Measurements from ENCODE around the gene PRPH. TPM values are rescaled to one million over a fixed set of nuclear protein-coding genes. Genes with fewer than 3 reads are reported as not detected.

The PRPH gene
- total RNA-seq, 1 donor from 2014 or later = 1.0 TPM

GRCh38 chr12:49335955-49336644 is 41.2 kb downstream of the PRPH start:
- Histone ChIP-seq H3K4me1 (peaks cover 23% of the 10 kb centered on the region), H3K27ac (no peak overlapping the region), H3K27me3 (ENCODE audit: low read depth) (peaks cover 75% of the 10 kb centered on the region), H3K36me3 (no peaks in the 10 kb centered on the region), H3K9me3 (no peaks in the 10 kb centered on the region), H3K4me3 (peak overlapping the region; percentile 43)
- no peak for TF ChIP-seq CTCF (IDR thresholded peaks at IDR 0.05)
- no peak for DNase-seq
- ATAC-seq = no peak
- intact Hi-C loops (cut with DNase I) = no loop called here

GRCh38 chr12:49336645-49337584 is 42.0 kb downstream of the PRPH start, which contains the start of gene C1QL4:
Gene C1QL4, minus strand, starts transcription at chr12:49337188. Its CDS starts 711 bp downstream, at chr12:49336477.
- Histone ChIP-seq H3K27ac (no peak within 1 kb of the TSS), H3K4me1 (peaks cover 24% of the 10 kb centered on the region), H3K27me3 (ENCODE audit: low read depth) (peaks cover 82% of the 10 kb centered on the region), H3K36me3 (no peaks in the 10 kb centered on the region), H3K4me3 (peak within 1 kb of the TSS; percentile 43), H3K9me3 (no peaks in the 10 kb centered on the region)
- peak; percentile 87 for DNase-seq
- intact Hi-C loops (cut with DNase I) = no loop called here
- peak; percentile 93 for TF ChIP-seq CTCF (IDR thresholded peaks at IDR 0.05)
- ATAC-seq = peak; percentile 93 to 94

DNA sequence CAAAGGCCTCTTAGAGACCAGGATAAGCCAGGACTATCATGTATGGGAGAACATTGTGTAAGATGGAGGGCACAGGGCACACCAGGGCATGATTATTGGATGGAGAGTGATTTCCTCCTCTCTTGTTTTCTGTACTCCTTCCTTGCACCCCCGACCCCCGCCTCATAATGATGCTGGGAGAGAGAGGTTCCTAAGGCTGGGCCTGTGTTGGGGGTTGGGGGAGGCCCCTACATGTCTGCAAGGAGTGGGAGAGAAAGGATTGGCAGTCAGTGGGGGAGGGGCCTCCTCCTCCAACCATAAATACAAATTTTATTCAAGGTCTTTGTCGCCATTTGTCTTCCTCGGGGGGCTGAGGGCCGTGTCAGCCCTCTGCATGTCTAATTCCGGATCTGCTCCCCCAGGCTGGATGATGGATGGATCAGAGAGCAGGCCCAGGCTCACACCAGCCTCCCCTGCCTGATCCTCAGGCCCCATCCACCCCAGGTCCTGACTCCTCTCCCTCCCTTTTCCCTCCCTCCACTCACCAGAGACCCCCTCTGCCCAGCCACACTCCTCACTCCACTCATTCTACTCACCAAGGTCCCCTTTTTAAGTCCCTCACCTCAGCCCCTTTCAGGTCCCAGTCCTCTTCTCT is 44.0 kb downstream of the PRPH start:
- H3K4me3 ChIP-seq = no peak overlapping the region
- DNase-seq = no peak
- no peaks in the 10 kb centered on the region for H3K9me3 ChIP-seq
- H3K27me3 ChIP-seq (ENCODE audit: low read depth) = peaks cover 84% of the 10 kb centered on the region
- H3K36me3 ChIP-seq = no peaks in the 10 kb centered on the region
- intact Hi-C loops (cut with DNase I) = no loop called here
- no peak for ATAC-seq
- H3K4me1 ChIP-seq = peaks cover 37% of the 10 kb centered on the region
- no peak for TF ChIP-seq CTCF (IDR thresholded peaks at IDR 0.05)
- no peak overlapping the region for H3K27ac ChIP-seq

DNA sequence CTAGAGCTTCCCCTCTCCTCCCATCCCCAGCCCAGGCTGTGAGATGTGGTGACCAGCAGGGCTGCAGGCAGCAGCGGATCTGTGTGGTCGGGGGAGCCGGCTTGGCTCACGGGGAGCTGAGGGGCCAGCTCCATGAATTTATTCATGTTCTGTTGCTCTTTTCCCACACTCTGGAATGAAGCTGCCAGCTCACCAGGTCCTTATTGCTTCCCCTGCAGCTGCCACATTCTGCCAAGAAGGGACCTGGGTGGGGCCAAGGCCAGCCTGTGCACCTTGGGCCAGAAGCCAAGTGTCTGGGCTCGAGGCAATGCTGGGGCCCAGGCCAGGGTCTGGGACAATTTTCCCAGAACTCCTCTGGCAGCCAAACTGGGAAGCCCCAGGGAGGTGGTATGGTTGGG is 44.5 kb downstream of the PRPH start:
- ATAC-seq = no peak
- DNase-seq = no peak
- TF ChIP-seq CTCF (IDR thresholded peaks at IDR 0.05) = no peak
- intact Hi-C loops (cut with DNase I) = no loop called here
- no peak overlapping the region for H3K27ac ChIP-seq
- no peaks in the 10 kb centered on the region for H3K36me3 ChIP-seq
- H3K27me3 ChIP-seq (ENCODE audit: low read depth) = peaks cover 84% of the 10 kb centered on the region
- H3K9me3 ChIP-seq = no peaks in the 10 kb centered on the region
- H3K4me1 ChIP-seq = peaks cover 38% of the 10 kb centered on the region
- H3K4me3 ChIP-seq = no peak overlapping the region

DNA sequence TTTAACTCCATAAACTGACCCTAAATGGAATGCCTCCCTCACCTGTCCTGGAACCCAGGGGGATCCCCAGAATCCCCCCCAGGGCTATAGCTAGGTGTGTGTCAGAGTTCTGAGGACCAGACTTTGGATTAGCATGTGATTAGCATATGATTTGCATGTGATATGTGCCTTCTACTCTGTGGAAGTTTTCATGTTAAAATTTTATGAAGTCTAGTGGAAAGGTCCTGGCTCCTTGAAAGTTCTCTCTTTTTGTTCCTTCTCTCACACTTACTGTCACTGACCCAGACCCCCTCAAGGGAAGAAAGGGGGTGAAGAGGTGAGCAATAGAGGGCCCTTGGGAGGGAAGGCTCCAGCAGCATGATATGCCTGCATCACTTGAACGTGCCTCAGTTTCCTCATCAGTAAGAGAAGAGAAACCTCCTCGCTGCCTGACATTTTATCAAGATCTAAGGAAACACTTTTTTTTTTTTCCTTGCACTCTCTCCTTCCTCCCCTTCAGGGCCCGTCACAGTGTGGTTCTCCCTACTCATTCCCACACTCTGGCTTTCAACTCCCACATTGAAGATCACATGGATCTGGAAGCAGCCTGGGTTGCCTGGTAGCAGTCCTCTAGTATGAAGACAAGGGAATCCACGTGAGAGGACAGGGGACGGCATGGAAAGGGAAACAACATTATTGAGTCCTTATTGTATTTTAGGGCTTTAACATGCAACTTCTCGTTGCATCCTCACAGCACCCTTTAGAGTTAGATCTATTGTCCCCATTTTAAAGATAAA is 45.3 kb downstream of the PRPH start:
- Histone ChIP-seq H3K9me3 (no peaks in the 10 kb centered on the region), H3K4me1 (peaks cover 45% of the 10 kb centered on the region), H3K4me3 (no peak overlapping the region), H3K27ac (no peak overlapping the region), H3K27me3 (ENCODE audit: low read depth) (peaks cover 84% of the 10 kb centered on the region), H3K36me3 (no peaks in the 10 kb centered on the region)
- DNase-seq (no peak), ATAC-seq (no peak)
- TF ChIP-seq CTCF (IDR thresholded peaks at IDR 0.05) = no peak
- intact Hi-C loops (cut with DNase I) = no loop called here
